Measurements from ENCODE around the gene GIMAP2. TPM values are rescaled to one million over a fixed set of nuclear protein-coding genes. Genes with fewer than 3 reads are reported as not detected.

Gene GIMAP2
- total and polyA plus RNA-seq, 2 of the 13 experiments (the other 11 are each of a cell fraction or from before 2014, with no cell fraction given), result 0.49 to 1.4 TPM

DNA sequence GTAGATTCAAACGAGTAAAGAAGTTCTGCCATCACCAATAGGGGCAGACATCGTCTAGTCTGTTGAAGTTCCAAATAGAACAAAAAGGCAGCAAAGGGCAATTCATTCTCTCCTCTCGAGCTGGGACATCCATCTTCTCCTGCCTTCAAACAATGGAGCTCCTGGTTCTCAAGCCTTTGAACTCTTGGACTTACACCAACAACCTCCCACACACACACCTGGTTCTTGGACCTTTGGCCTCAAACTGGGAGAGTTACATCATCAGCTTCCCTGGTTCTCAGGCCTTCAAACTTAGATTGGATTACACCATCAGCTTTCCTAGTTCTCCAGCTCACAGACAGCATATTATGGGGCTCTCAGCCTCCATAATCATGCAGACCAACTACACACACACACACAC, 41.9 kb downstream of the GIMAP2 start (continued):
- TF ChIP-seq, protein P1, sequence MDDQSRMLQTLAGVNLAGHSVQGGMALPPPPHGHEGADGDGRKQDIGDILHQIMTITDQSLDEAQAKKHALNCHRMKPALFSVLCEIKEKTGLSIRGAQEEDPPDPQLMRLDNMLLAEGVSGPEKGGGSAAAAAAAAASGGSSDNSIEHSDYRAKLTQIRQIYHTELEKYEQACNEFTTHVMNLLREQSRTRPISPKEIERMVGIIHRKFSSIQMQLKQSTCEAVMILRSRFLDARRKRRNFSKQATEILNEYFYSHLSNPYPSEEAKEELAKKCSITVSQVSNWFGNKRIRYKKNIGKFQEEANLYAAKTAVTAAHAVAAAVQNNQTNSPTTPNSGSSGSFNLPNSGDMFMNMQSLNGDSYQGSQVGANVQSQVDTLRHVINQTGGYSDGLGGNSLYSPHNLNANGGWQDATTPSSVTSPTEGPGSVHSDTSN (CRISPR knock-in tag; IDR thresholded peaks at IDR 0.05; ENCODE audit: borderline replicate concordance), result no peak
- TF ChIP-seq, protein P2, sequence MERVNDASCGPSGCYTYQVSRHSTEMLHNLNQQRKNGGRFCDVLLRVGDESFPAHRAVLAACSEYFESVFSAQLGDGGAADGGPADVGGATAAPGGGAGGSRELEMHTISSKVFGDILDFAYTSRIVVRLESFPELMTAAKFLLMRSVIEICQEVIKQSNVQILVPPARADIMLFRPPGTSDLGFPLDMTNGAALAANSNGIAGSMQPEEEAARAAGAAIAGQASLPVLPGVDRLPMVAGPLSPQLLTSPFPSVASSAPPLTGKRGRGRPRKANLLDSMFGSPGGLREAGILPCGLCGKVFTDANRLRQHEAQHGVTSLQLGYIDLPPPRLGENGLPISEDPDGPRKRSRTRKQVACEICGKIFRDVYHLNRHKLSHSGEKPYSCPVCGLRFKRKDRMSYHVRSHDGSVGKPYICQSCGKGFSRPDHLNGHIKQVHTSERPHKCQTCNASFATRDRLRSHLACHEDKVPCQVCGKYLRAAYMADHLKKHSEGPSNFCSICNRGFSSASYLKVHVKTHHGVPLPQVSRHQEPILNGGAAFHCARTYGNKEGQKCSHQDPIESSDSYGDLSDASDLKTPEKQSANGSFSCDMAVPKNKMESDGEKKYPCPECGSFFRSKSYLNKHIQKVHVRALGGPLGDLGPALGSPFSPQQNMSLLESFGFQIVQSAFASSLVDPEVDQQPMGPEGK (CRISPR knock-in tag; IDR thresholded peaks at IDR 0.05), result 0 out of 2 replicates have a peak, but pooled peaks have one; percentile 33
- TF ChIP-seq ZSCAN9 (CRISPR knock-in tag; IDR thresholded peaks at IDR 0.05; ENCODE audit: borderline replicate concordance) (0 out of 2 replicates have a peak, but pooled peaks have one; percentile 29), ADNP (CRISPR knock-in tag; IDR thresholded peaks at IDR 0.05) (no peak), RARA (CRISPR knock-in tag; IDR thresholded peaks at IDR 0.05) (peak; percentile 77), SMC3 (IDR thresholded peaks at IDR 0.05; ENCODE audit: low read length) (no peak; the same call in 1 of the 2 replicates), ZNF451 (CRISPR knock-in tag; IDR thresholded peaks at IDR 0.05) (no peak), ZNF253 (CRISPR knock-in tag; IDR thresholded peaks at IDR 0.05; ENCODE audit: borderline replicate concordance) (no peak), ZFP37 (CRISPR knock-in tag; IDR thresholded peaks at IDR 0.05; ENCODE audit: borderline replicate concordance) (no peak), PPARG (CRISPR knock-in tag; conservative IDR thresholded peaks at IDR 0.05) (peak; percentile 77), ZNF501 (CRISPR knock-in tag; IDR thresholded peaks at IDR 0.05) (no peak), ZNF17 (CRISPR knock-in tag; IDR thresholded peaks at IDR 0.05) (no peak), ZEB1 (IDR thresholded peaks at IDR 0.05; ENCODE audit: insufficient replicate concordance, low read depth) (peak; percentile 91), HNRNPUL1 (IDR thresholded peaks at IDR 0.05; ENCODE audit: low read depth, low read length) (no peak), DPF2 (CRISPR knock-in tag; IDR thresholded peaks at IDR 0.05; ENCODE audit: borderline replicate concordance, low read depth) (no peak), TOPORS (CRISPR knock-in tag; IDR thresholded peaks at IDR 0.05) (no peak), RBAK (CRISPR knock-in tag; IDR thresholded peaks at IDR 0.05) (no peak)
- TF ChIP-seq, protein P3, sequence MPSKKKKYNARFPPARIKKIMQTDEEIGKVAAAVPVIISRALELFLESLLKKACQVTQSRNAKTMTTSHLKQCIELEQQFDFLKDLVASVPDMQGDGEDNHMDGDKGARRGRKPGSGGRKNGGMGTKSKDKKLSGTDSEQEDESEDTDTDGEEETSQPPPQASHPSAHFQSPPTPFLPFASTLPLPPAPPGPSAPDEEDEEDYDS (CRISPR knock-in tag; IDR thresholded peaks at IDR 0.05), result 0 out of 2 replicates have a peak, but pooled peaks have one; percentile 18
- TF ChIP-seq, protein P4, sequence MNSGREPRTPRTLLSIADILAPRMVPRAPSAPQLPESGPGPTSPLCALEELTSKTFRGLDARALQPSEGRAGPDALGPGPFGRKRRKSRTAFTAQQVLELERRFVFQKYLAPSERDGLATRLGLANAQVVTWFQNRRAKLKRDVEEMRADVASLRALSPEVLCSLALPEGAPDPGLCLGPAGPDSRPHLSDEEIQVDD (CRISPR knock-in tag; IDR thresholded peaks at IDR 0.05; ENCODE audit: borderline replicate concordance), result no peak
- TF ChIP-seq, protein P5, sequence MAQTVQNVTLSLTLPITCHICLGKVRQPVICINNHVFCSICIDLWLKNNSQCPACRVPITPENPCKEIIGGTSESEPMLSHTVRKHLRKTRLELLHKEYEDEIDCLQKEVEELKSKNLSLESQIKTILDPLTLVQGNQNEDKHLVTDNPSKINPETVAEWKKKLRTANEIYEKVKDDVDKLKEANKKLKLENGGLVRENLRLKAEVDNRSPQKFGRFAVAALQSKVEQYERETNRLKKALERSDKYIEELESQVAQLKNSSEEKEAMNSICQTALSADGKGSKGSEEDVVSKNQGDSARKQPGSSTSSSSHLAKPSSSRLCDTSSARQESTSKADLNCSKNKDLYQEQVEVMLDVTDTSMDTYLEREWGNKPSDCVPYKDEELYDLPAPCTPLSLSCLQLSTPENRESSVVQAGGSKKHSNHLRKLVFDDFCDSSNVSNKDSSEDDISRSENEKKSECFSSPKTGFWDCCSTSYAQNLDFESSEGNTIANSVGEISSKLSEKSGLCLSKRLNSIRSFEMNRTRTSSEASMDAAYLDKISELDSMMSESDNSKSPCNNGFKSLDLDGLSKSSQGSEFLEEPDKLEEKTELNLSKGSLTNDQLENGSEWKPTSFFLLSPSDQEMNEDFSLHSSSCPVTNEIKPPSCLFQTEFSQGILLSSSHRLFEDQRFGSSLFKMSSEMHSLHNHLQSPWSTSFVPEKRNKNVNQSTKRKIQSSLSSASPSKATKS (CRISPR knock-in tag; IDR thresholded peaks at IDR 0.05), result no peak
- TF ChIP-seq, protein P6, sequence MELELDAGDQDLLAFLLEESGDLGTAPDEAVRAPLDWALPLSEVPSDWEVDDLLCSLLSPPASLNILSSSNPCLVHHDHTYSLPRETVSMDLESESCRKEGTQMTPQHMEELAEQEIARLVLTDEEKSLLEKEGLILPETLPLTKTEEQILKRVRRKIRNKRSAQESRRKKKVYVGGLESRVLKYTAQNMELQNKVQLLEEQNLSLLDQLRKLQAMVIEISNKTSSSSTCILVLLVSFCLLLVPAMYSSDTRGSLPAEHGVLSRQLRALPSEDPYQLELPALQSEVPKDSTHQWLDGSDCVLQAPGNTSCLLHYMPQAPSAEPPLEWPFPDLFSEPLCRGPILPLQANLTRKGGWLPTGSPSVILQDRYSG (CRISPR knock-in tag; IDR thresholded peaks at IDR 0.05), result no peak
- TF ChIP-seq, protein P7, sequence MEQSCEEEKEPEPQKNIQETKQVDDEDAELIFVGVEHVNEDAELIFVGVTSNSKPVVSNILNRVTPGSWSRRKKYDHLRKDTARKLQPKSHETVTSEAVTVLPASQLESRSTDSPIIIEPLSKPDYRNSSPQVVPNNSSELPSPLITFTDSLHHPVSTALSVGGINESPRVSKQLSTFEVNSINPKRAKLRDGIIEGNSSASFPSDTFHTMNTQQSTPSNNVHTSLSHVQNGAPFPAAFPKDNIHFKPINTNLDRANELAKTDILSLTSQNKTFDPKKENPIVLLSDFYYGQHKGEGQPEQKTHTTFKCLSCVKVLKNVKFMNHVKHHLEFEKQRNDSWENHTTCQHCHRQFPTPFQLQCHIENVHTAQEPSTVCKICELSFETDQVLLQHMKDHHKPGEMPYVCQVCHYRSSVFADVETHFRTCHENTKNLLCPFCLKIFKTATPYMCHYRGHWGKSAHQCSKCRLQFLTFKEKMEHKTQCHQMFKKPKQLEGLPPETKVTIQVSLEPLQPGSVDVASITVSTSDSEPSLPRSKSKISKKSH (CRISPR knock-in tag; IDR thresholded peaks at IDR 0.05; ENCODE audit: borderline replicate concordance), result no peak
